B cell (primary cell): ENCODE measurements around the gene FCRL5. TPM values are rescaled to one million over a fixed set of nuclear protein-coding genes. Genes with fewer than 3 reads are reported as not detected.

Source experiments
- ATAC-seq: fragments of 200-7000 bp; cut with Tn5 transposase; one replicate; pipeline ENCODE4 v1.10.0; 2021; ENCODE audit warnings: low read depth, mild to moderate bottlenecking, moderate number of reproducible peaks, moderate library complexity
- CTCF ChIA-PET: fragments of 350-600 bp; sonication (Branson Sonifier 250); formaldehyde crosslinking; loops from one replicate; lab custom pipeline; 2021; ENCODE audit warnings: antibody characterized with exemption, inconsistent platforms; lab: Charles Lee
- POLR2A ChIA-PET: fragments of 350-600 bp; sonication (Branson Sonifier 250); formaldehyde crosslinking; loops from one replicate; lab custom pipeline; 2021; ENCODE audit warnings: antibody characterized with exemption; lab: Charles Lee
- DNase-seq: peaks from one replicate; pipeline ENCODE4 v3.0.0; 2013
- H2AFZ ChIP-seq: 2 replicates; pipeline ENCODE4 v1.6.1; 2012; ENCODE audit warnings: mild to moderate bottlenecking, low read depth, low read length; ENCODE audit not compliant: insufficient read depth, poor library complexity, severe bottlenecking
- H3K27ac ChIP-seq, 2 donors: 1 replicate in 1 of 2; 2 replicates in 1 of 2; pipeline ENCODE4 v1.5.1; 2012 to 2013; ENCODE audit warnings: low read length in 2 of 2, mild to moderate bottlenecking in 2 of 2, moderate library complexity in 1 of 2
- H3K27me3 ChIP-seq, 4 experiments: fragments of 200-600 bp in 1 of 4; sonication (generic) in 1 of 4; replicated peaks in 1 of 4; 1 replicate in 2 of 4; 2 replicates in 2 of 4; pipeline versions ENCODE4 v1.6.1 to v1.7.0; 2013 to 2016; ENCODE audit warnings: low read length in 3 of 4, mild to moderate bottlenecking in 2 of 4, mixed read lengths in 1 of 4, moderate library complexity in 1 of 4; ENCODE audit not compliant: insufficient read depth in 4 of 4, control insufficient read depth in 3 of 4; ENCODE audit errors: control extremely low read depth in 1 of 4
- H3K36me3 ChIP-seq, 2 experiments: replicated peaks in 1 of 2; 1 replicate in 1 of 2; 2 replicates in 1 of 2; pipeline versions ENCODE4 v1.6.1 to v1.7.1; 2013; ENCODE audit warnings: low read length in 1 of 2; ENCODE audit not compliant: insufficient read depth in 2 of 2, control insufficient read depth in 1 of 2; ENCODE audit errors: control extremely low read depth in 1 of 2, extremely low read depth in 1 of 2
- H3K4me1 ChIP-seq, 2 donors: fragments of 200-600 bp in 1 of 2; sonication (generic) in 1 of 2; 1 replicate in 1 of 2; 2 replicates in 1 of 2; pipeline versions ENCODE4 v1.5.1 to v1.6.1; 2013 to 2017; ENCODE audit warnings: low read length in 2 of 2; ENCODE audit not compliant: control insufficient read depth in 2 of 2, insufficient read depth in 2 of 2
- H3K4me2 ChIP-seq: replicated peaks from 2 replicates; pipeline ENCODE3; 2012; ENCODE audit warnings: mild to moderate bottlenecking, low read depth, low read length; ENCODE audit not compliant: poor library complexity, severe bottlenecking
- H3K4me3 ChIP-seq, 5 experiments: fragments of 200-600 bp in 1 of 5; sonication (generic) in 1 of 5; 1 replicate in 3 of 5; 2 replicates in 2 of 5; pipeline versions ENCODE4 v1.5.1 to v1.7.0; 2011 to 2016; ENCODE audit warnings: low read length in 4 of 5, mild to moderate bottlenecking in 4 of 5, low read depth in 2 of 5, control low read depth in 1 of 5, moderate library complexity in 1 of 5; ENCODE audit not compliant: insufficient read depth in 1 of 5; ENCODE audit errors: control extremely low read depth in 1 of 5, extremely low read depth in 1 of 5
- H3K79me2 ChIP-seq: fragments of 200-600 bp; sonication (generic); one replicate; pipeline ENCODE4 v1.6.0; 2016; ENCODE audit warnings: low read length; ENCODE audit not compliant: control insufficient read depth, insufficient read depth
- H3K9ac ChIP-seq: fragments of 200-600 bp; sonication (generic); 2 replicates; pipeline ENCODE4 v1.6.1; 2017; ENCODE audit warnings: mild to moderate bottlenecking, low read length, moderate library complexity
- H3K9me3 ChIP-seq, 3 donors: one replicate each; pipeline versions ENCODE4 v1.6.1 to v1.7.1; 2013; ENCODE audit warnings: low read length in 2 of 3; ENCODE audit not compliant: control insufficient read depth in 2 of 3, insufficient read depth in 1 of 3; ENCODE audit errors: control extremely low read depth in 1 of 3
- H4K20me1 ChIP-seq: 2 replicates; pipeline ENCODE4 v1.6.0; 2012; ENCODE audit warnings: mild to moderate bottlenecking, low read length; ENCODE audit not compliant: insufficient read depth, control insufficient read depth, poor library complexity, severe bottlenecking
- H3K27ac Mint-ChIP-seq: one replicate; pipeline ENCODE4 v1.8.0; 2021; ENCODE audit warnings: mixed read lengths
- H3K27me3 Mint-ChIP-seq: one replicate; pipeline ENCODE4 v1.8.0; 2021; ENCODE audit warnings: mixed read lengths
- H3K4me1 Mint-ChIP-seq: one replicate; pipeline ENCODE4 v1.8.0; 2021; ENCODE audit warnings: mixed read lengths
- H3K4me3 Mint-ChIP-seq: one replicate; pipeline ENCODE4 v1.8.0; 2021; ENCODE audit warnings: mixed read lengths
- H3K9me3 Mint-ChIP-seq: one replicate; pipeline ENCODE4 v1.8.0; 2022; ENCODE audit warnings: mixed read lengths; ENCODE audit not compliant: insufficient read depth
- CTCF ChIP-seq: fragments of 200-600 bp; IDR thresholded peaks from one replicate; pipeline ENCODE4 v1.8.0; 2022; ENCODE audit warnings: antibody characterized with exemption, mild to moderate bottlenecking
- EZH2 ChIP-seq: IDR thresholded peaks from 2 replicates; pipeline ENCODE4 v1.6.1; 2012; ENCODE audit warnings: borderline replicate concordance, low read depth, mild to moderate bottlenecking, moderate library complexity, low read length; ENCODE audit not compliant: insufficient read depth, poor library complexity, severe bottlenecking
- WGBS: methylation state at CpG from one replicate; pipeline ENCODE4 v1.1.5; 2013; ENCODE audit warnings: missing lambda C conversion rate; ENCODE audit not compliant: insufficient coverage; 5-methylcytosine and 5-hydroxymethylcytosine counted together
- intact Hi-C: fragments of 100-400 bp; cut with micrococcal nuclease; formaldehyde crosslinking; loops from one replicate; pipeline ENCODE4 v1.10.0; 2022
- polyA plus RNA-seq: library from polyadenylated mRNA; depleted of rRNA; stranded (reverse); fragments of >200 nt; gene quantifications from 2 replicates; pipeline ENCODE4 v1.2.3, GENCODE V29; 2012
- total RNA-seq, 2 donors: library from RNA; stranded (reverse); fragments of 120-200 nt in 1 of 2; gene quantifications; 1 replicate in 1 of 2; 2 replicates in 1 of 2; pipeline versions ENCODE4 v1.2.3 to v1.2.4, GENCODE V29; 2013 to 2022

FCRL5 gene
- total and polyA plus RNA-seq, 2 donors (not counting 1 experiment from before 2014, with no cell fraction given) = 34.0 to 108 TPM

GRCh38 chr1:157521056-157521455 lies 31.3 kb downstream of the FCRL5 start:
- ATAC-seq (no peak), DNase-seq (no peak)
- no peak overlapping the region for H2AFZ ChIP-seq
- H3K36me3 ChIP-seq = peaks cover 0 to 65% of the 10 kb centered on the region in 2 experiments
- ChIA-PET CTCF (interaction anchor here (1.2 to 1.7 kb wide), 2 partner anchors 16 to 31 kb away, joined by 3 to 6 read pairs; partner anchors contain the start of gene FCRL5), POLR2A (no interaction called here)
- no peaks in the 10 kb centered on the region for H3K9me3 Mint-ChIP-seq
- H3K4me1 Mint-ChIP-seq = peaks cover 16% of the 10 kb centered on the region
- peaks cover 0 to 7% of the 10 kb centered on the region in 2 donors for H3K4me1 ChIP-seq
- H3K4me2 ChIP-seq = no peak overlapping the region
- H3K27me3 ChIP-seq = no peaks in the 10 kb centered on the region
- WGBS = 96% methylated on average over 6 of the region's 10 CpGs
- TF ChIP-seq EZH2 (no peak), CTCF (no peak)
- no peak overlapping the region for H3K4me3 Mint-ChIP-seq
- no peaks in the 10 kb centered on the region for H3K9me3 ChIP-seq
- H3K79me2 ChIP-seq = no peaks in the 10 kb centered on the region
- H3K27ac ChIP-seq = no peak overlapping the region
- H3K27ac Mint-ChIP-seq = no peak overlapping the region
- no peaks in the 10 kb centered on the region for H3K27me3 Mint-ChIP-seq
- H3K4me3 ChIP-seq = no peak overlapping the region
- H4K20me1 ChIP-seq = no peaks in the 10 kb centered on the region
- intact Hi-C loops = no loop called here
- H3K9ac ChIP-seq = no peak overlapping the region

DNA sequence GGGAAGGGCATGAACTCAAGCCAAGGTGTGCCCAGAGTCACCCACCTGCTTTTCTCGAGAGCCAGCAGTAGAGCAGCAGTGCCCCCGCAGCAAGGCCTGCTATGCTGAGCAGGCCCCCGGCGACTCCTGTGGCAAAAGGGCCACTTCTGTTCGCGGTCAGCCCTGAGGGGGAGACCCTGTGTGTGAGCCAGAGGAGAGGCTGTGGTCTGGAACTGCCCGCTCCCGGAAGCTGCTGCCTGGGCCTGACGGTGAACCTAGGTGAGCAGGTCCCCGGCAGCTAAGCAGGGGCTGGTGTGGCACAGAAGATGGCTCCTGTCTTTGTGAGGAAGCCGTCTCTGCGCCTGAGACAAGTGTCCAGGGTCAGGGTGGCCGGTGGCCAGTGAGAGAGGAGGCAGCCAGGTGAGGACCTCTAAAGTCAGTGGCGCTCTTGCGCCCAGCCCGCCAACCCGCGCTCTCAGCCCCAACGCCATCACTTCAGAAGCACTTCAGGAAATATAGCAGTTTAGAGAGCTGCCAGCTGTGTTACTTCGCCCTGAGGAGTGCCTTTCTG lies 31.9 kb downstream of the FCRL5 start:
- POLR2A ChIA-PET = no interaction called here
- Mint-ChIP-seq H3K9me3 (no peaks in the 10 kb centered on the region), H3K27me3 (no peaks in the 10 kb centered on the region), H3K4me3 (no peak overlapping the region), H3K4me1 (peaks cover 16% of the 10 kb centered on the region), H3K27ac (no peak overlapping the region)
- peaks cover 0 to 7% of the 10 kb centered on the region in 2 donors for H3K4me1 ChIP-seq
- no peak overlapping the region for H3K9ac ChIP-seq
- no peaks in the 10 kb centered on the region for H3K79me2 ChIP-seq
- H3K4me2 ChIP-seq = no peak overlapping the region
- DNase-seq = no peak
- H3K27me3 ChIP-seq = no peaks in the 10 kb centered on the region
- WGBS = 97% methylated on average over 20 of the region's 20 CpGs
- no peak for ATAC-seq
- no peaks in the 10 kb centered on the region for H3K9me3 ChIP-seq
- CTCF ChIA-PET = interaction anchor here (1.2 to 1.7 kb wide), 2 partner anchors 15 to 32 kb away, joined by 3 to 6 read pairs; partner anchors contain the start of gene FCRL5
- H2AFZ ChIP-seq = no peak overlapping the region
- no peak overlapping the region for H3K27ac ChIP-seq
- intact Hi-C loops = no loop called here
- H3K4me3 ChIP-seq = no peak overlapping the region
- no peaks in the 10 kb centered on the region for H4K20me1 ChIP-seq
- H3K36me3 ChIP-seq = peaks cover 0 to 62% of the 10 kb centered on the region in 2 experiments
- TF ChIP-seq CTCF = no peak
- TF ChIP-seq EZH2 = no peak
